MM.1S (cell line): ENCODE measurements around the gene SEMA6A.

ENCODE experiments used
- DNase-seq: peaks from one replicate; pipeline ENCODE4 v3.0.0-alpha.2; 2015
- H2AFZ ChIP-seq: fragments of 300-600 bp; sonication (generic); 2 replicates; pipeline ENCODE4 v1.6.0; 2016; ENCODE audit warnings: antibody characterized with exemption, low read length
- H3F3A ChIP-seq: fragments of 300-600 bp; sonication (generic); 2 replicates; pipeline ENCODE4 v1.6.1; 2016; ENCODE audit warnings: mild to moderate bottlenecking, antibody characterized with exemption, low read length, moderate library complexity, mixed read lengths; ENCODE audit not compliant: insufficient read depth
- H3K27ac ChIP-seq: fragments of 300-600 bp; sonication (generic); 2 replicates; pipeline ENCODE4 v1.5.1; 2016; ENCODE audit warnings: mild to moderate bottlenecking, low read length
- H3K27me3 ChIP-seq: fragments of 300-600 bp; sonication (generic); replicated peaks from 2 replicates; pipeline ENCODE4 v1.6.0; 2016; ENCODE audit warnings: low read length; ENCODE audit not compliant: insufficient read depth
- H3K36me3 ChIP-seq: fragments of 300-600 bp; sonication (generic); replicated peaks from 2 replicates; pipeline ENCODE4 v1.6.1; 2016; ENCODE audit warnings: mild to moderate bottlenecking, low read length, mixed read lengths; ENCODE audit not compliant: insufficient read depth
- H3K4me1 ChIP-seq: fragments of 300-600 bp; sonication (generic); 2 replicates; pipeline ENCODE4 v1.6.1; 2016; ENCODE audit warnings: low read length, mixed read lengths
- H3K4me2 ChIP-seq: fragments of 300-600 bp; sonication (generic); 2 replicates; pipeline ENCODE4 v1.6.0; 2016; ENCODE audit warnings: low read depth, low read length
- H3K4me3 ChIP-seq: fragments of 300-600 bp; sonication (generic); 2 replicates; pipeline ENCODE4 v1.5.1; 2016; ENCODE audit warnings: low read length, mixed read lengths
- H3K79me2 ChIP-seq: fragments of 300-600 bp; sonication (generic); 2 replicates; pipeline ENCODE4 v1.6.1; 2016; ENCODE audit warnings: mixed run types, low read length, mixed read lengths
- H3K9ac ChIP-seq: fragments of 300-600 bp; sonication (generic); 2 replicates; pipeline ENCODE4 v1.6.1; 2016; ENCODE audit warnings: low read length, mixed read lengths
- H3K9me2 ChIP-seq: fragments of 300-600 bp; sonication (generic); replicated peaks from 2 replicates; pipeline ENCODE4 v1.6.1; 2016; ENCODE audit warnings: mild to moderate bottlenecking, low read length, mixed read lengths; ENCODE audit not compliant: insufficient read depth
- H3K9me3 ChIP-seq: fragments of 300-600 bp; sonication (generic); replicated peaks from 2 replicates; pipeline ENCODE4 v1.6.1; 2016; ENCODE audit warnings: mild to moderate bottlenecking, low read length, mixed read lengths; ENCODE audit not compliant: insufficient read depth
- H4K20me1 ChIP-seq: fragments of 300-600 bp; sonication (generic); 2 replicates; pipeline ENCODE4 v1.6.1; 2016; ENCODE audit warnings: mild to moderate bottlenecking, low read length, moderate library complexity, mixed read lengths; ENCODE audit not compliant: insufficient read depth
- CTCF ChIP-seq: fragments of 300-600 bp; sonication (generic); IDR thresholded peaks from 2 replicates; pipeline ENCODE4 v1.5.1; 2016; ENCODE audit warnings: antibody characterized with exemption, low read length, mixed read lengths
- EZH2 ChIP-seq: fragments of 300-600 bp; sonication (generic); optimal IDR thresholded peaks from 2 replicates; pipeline ENCODE3; 2017; ENCODE audit warnings: low read depth, mild to moderate bottlenecking, antibody characterized with exemption, low read length, mixed read lengths
- EZH2phosphoT487 ChIP-seq: fragments of 300-600 bp; sonication (generic); IDR thresholded peaks from 2 replicates; pipeline ENCODE4 v1.6.1; 2018; ENCODE audit warnings: antibody characterized with exemption, low read length

Gene SEMA6A

GRCh38 chr5:116424258-116424615 is 150.4 kb downstream of the SEMA6A start:
- Histone ChIP-seq H3K27ac (no peak overlapping the region), H3K9me3 (no peaks in the 10 kb centered on the region), H3K4me1 (no peaks in the 10 kb centered on the region), H3K4me3 (no peak overlapping the region), H2AFZ (no peak overlapping the region), H3K36me3 (no peaks in the 10 kb centered on the region), H3K27me3 (no peaks in the 10 kb centered on the region), H3K79me2 (no peaks in the 10 kb centered on the region), H4K20me1 (no peaks in the 10 kb centered on the region), H3K9me2 (no peaks in the 10 kb centered on the region), H3F3A (no peaks in the 10 kb centered on the region), H3K4me2 (no peak overlapping the region), H3K9ac (no peak overlapping the region)
- TF ChIP-seq CTCF (no peak), EZH2phosphoT487 (no peak), EZH2 (no peak)
- no peak for DNase-seq

- H3K9me3 ChIP-seq, result no peaks in the 10 kb centered on the region
- H3F3A ChIP-seq, result no peaks in the 10 kb centered on the region
- H3K9ac ChIP-seq, result no peak overlapping the region
- H3K79me2 ChIP-seq, result no peaks in the 10 kb centered on the region
- H3K36me3 ChIP-seq, result no peaks in the 10 kb centered on the region
- H3K27ac ChIP-seq, result no peak overlapping the region
- no peak overlapping the region for H3K4me2 ChIP-seq
- no peaks in the 10 kb centered on the region for H3K4me1 ChIP-seq
- H4K20me1 ChIP-seq, result no peaks in the 10 kb centered on the region
- no peak for DNase-seq
- no peaks in the 10 kb centered on the region for H3K9me2 ChIP-seq
- no peak overlapping the region for H2AFZ ChIP-seq
- TF ChIP-seq EZH2phosphoT487, result no peak
- no peak for TF ChIP-seq EZH2
- no peak for TF ChIP-seq CTCF
- H3K27me3 ChIP-seq, result no peaks in the 10 kb centered on the region
- H3K4me3 ChIP-seq, result no peak overlapping the region
Measured at GRCh38 chr5:116423587-116424257, 150.9 kb downstream of the SEMA6A start.

GRCh38 chr5:116423141-116423540 is 151.5 kb downstream of the SEMA6A start:
- TF ChIP-seq EZH2, result no peak
- no peak for TF ChIP-seq CTCF
- TF ChIP-seq EZH2phosphoT487, result no peak
- no peaks in the 10 kb centered on the region for H3K79me2 ChIP-seq
- no peak for DNase-seq
- H4K20me1 ChIP-seq, result no peaks in the 10 kb centered on the region
- no peak overlapping the region for H3K27ac ChIP-seq
- H3K9me2 ChIP-seq, result no peaks in the 10 kb centered on the region
- no peak overlapping the region for H3K4me2 ChIP-seq
- H3K9ac ChIP-seq, result no peak overlapping the region
- no peaks in the 10 kb centered on the region for H3K4me1 ChIP-seq
- H3F3A ChIP-seq, result no peaks in the 10 kb centered on the region
- no peak overlapping the region for H3K4me3 ChIP-seq
- H3K27me3 ChIP-seq, result no peaks in the 10 kb centered on the region
- H2AFZ ChIP-seq, result no peak overlapping the region
- no peaks in the 10 kb centered on the region for H3K36me3 ChIP-seq
- no peaks in the 10 kb centered on the region for H3K9me3 ChIP-seq
